Effector memory CD8-positive, alpha-beta T cell (primary cell): ENCODE results near the gene CROCC.
"Not testable (repeated sequence)": the region's sequence is repeated elsewhere in the genome, so short reads cannot be mapped to it uniquely, and the experiment has no call there.

Source experiments
- ATAC-seq: fragments of 150-1000 bp; cut with Tn5 transposase; replicated peaks from 2 replicates; pipeline ENCODE4 v1.10.0; 2021; ENCODE audit warnings: mild to moderate bottlenecking, moderate library complexity
- DNase-seq, 3 experiments: peaks; one replicate each; pipeline ENCODE4 v3.0.0; 2021
- H3K27ac Mint-ChIP-seq, 2 donors: one replicate each; pipeline ENCODE4 v1.8.0; 2022; ENCODE audit warnings: mild to moderate bottlenecking in 2 of 2, mixed read lengths in 2 of 2, moderate library complexity in 2 of 2
- H3K27me3 Mint-ChIP-seq, 2 donors: one replicate each; pipeline ENCODE4 v1.8.0; 2022; ENCODE audit warnings: mixed read lengths in 2 of 2
- H3K36me3 Mint-ChIP-seq: one replicate; pipeline ENCODE4 v1.8.0; 2022; ENCODE audit warnings: mild to moderate bottlenecking, moderate library complexity, mixed read lengths; ENCODE audit not compliant: insufficient read depth
- H3K4me1 Mint-ChIP-seq, 2 donors: one replicate each; pipeline ENCODE4 v1.8.0; 2022; ENCODE audit warnings: low read depth in 2 of 2, mixed read lengths in 2 of 2
- H3K4me3 Mint-ChIP-seq, 2 donors: one replicate each; pipeline ENCODE4 v1.8.0; 2022; ENCODE audit warnings: mild to moderate bottlenecking in 2 of 2, mixed read lengths in 2 of 2, moderate library complexity in 2 of 2
- H3K9me3 Mint-ChIP-seq, 2 donors: one replicate each; pipeline ENCODE4 v1.8.0; 2022; ENCODE audit warnings: mixed read lengths in 2 of 2

CROCC gene

GRCh38 chr1:16915627-16915973 is 6.1 kb upstream of the CROCC start:
- no peaks in the 10 kb centered on the region for H3K27me3 Mint-ChIP-seq
- peak overlapping the region; percentile 69 to 85 for H3K27ac Mint-ChIP-seq
- DNase-seq (no peak), ATAC-seq (no peak)
- no peaks in the 10 kb centered on the region for H3K9me3 Mint-ChIP-seq
- H3K4me1 Mint-ChIP-seq = peaks cover 23 to 50% of the 10 kb centered on the region in 2 donors
- H3K36me3 Mint-ChIP-seq = peaks cover 2% of the 10 kb centered on the region
- peak overlapping the region; percentile 85 to 93 for H3K4me3 Mint-ChIP-seq

- not testable (repeated sequence) for H3K36me3 Mint-ChIP-seq, H3K27me3 Mint-ChIP-seq, H3K9me3 Mint-ChIP-seq, ATAC-seq, DNase-seq, H3K4me3 Mint-ChIP-seq
- H3K27ac Mint-ChIP-seq = peak overlapping the region; percentile 59 to 85
- H3K4me1 Mint-ChIP-seq = peaks cover 23 to 56% of the 10 kb centered on the region in 2 donors
Measured at GRCh38 chr1:16916036-16916880, 5.5 kb upstream of the CROCC start.

GRCh38 chr1:16918371-16918770 is 3.4 kb upstream of the CROCC start:
- Mint-ChIP-seq H3K36me3 (peaks cover 2% of the 10 kb centered on the region), H3K27ac (no peak overlapping the region), H3K27me3 (no peaks in the 10 kb centered on the region), H3K4me1 (peaks cover 31 to 57% of the 10 kb centered on the region in 2 donors), H3K9me3 (no peaks in the 10 kb centered on the region), H3K4me3 (no peak overlapping the region)
- DNase-seq (no peak), ATAC-seq (no peak)

GRCh38 chr1:16918936-16919665 is 2.6 kb upstream of the CROCC start:
- not testable (repeated sequence) for H3K4me3 Mint-ChIP-seq, ATAC-seq, DNase-seq, H3K36me3 Mint-ChIP-seq, H3K9me3 Mint-ChIP-seq, H3K27me3 Mint-ChIP-seq
- Mint-ChIP-seq H3K27ac (peak overlapping the region in 1 of 2 donors; percentile 57), H3K4me1 (peaks cover 28 to 54% of the 10 kb centered on the region in 2 donors)

- Mint-ChIP-seq H3K27me3 (no peaks in the 10 kb centered on the region), H3K27ac (peak overlapping the region; percentile 39 to 85), H3K4me1 (peaks cover 24 to 50% of the 10 kb centered on the region in 2 donors), H3K36me3 (peaks cover 2% of the 10 kb centered on the region), H3K4me3 (peak overlapping the region; percentile 72 to 77), H3K9me3 (no peaks in the 10 kb centered on the region)
- ATAC-seq (no peak), DNase-seq (no peak)
Measured at GRCh38 chr1:16920951-16921350, 780 bp upstream of the CROCC start.

GRCh38 chr1:16922466-16922865 is 735 bp downstream of the CROCC start:
- DNase-seq = no peak
- no peak for ATAC-seq

GRCh38 chr1:16922885-16923431 is 1.2 kb downstream of the CROCC start:
- DNase-seq = no peak
- Mint-ChIP-seq H3K27me3 (no peaks in the 10 kb centered on the region), H3K36me3 (peaks cover 2% of the 10 kb centered on the region), H3K9me3 (no peaks in the 10 kb centered on the region), H3K4me1 (peaks cover 29 to 58% of the 10 kb centered on the region in 2 donors), H3K4me3 (peak overlapping the region in 1 of 2 donors; percentile 72), H3K27ac (peak overlapping the region in 1 of 2 donors; percentile 85)
- ATAC-seq = no peak

More at GRCh38 chr1:16922466-16922865, 735 bp downstream of the CROCC start:
- H3K9me3 Mint-ChIP-seq = no peaks in the 10 kb centered on the region
- peak overlapping the region; percentile 72 to 77 for H3K4me3 Mint-ChIP-seq
- no peaks in the 10 kb centered on the region for H3K27me3 Mint-ChIP-seq
- peaks cover 28 to 53% of the 10 kb centered on the region in 2 donors for H3K4me1 Mint-ChIP-seq
- H3K36me3 Mint-ChIP-seq = peaks cover 2% of the 10 kb centered on the region
- H3K27ac Mint-ChIP-seq = peak overlapping the region in 1 of 2 donors; percentile 85

GRCh38 chr1:16924216-16924918 is 2.6 kb downstream of the CROCC start:
- peaks cover 29 to 56% of the 10 kb centered on the region in 2 donors for H3K4me1 Mint-ChIP-seq
- DNase-seq = no peak
- H3K9me3 Mint-ChIP-seq = no peaks in the 10 kb centered on the region
- ATAC-seq = no peak
- H3K4me3 Mint-ChIP-seq = no peak overlapping the region
- H3K27me3 Mint-ChIP-seq = no peaks in the 10 kb centered on the region
- H3K27ac Mint-ChIP-seq = no peak overlapping the region
- no peaks in the 10 kb centered on the region for H3K36me3 Mint-ChIP-seq

- ATAC-seq (no peak), DNase-seq (no peak)
- Mint-ChIP-seq H3K4me1 (peaks cover 29 to 56% of the 10 kb centered on the region in 2 donors), H3K27ac (peak overlapping the region in 1 of 2 donors; percentile 62), H3K27me3 (no peaks in the 10 kb centered on the region), H3K9me3 (no peaks in the 10 kb centered on the region), H3K36me3 (no peaks in the 10 kb centered on the region), H3K4me3 (no peak overlapping the region)
Measured at GRCh38 chr1:16924919-16925477, 3.3 kb downstream of the CROCC start.

- Mint-ChIP-seq H3K9me3 (no peaks in the 10 kb centered on the region), H3K36me3 (no peaks in the 10 kb centered on the region), H3K27me3 (no peaks in the 10 kb centered on the region), H3K4me3 (no peak overlapping the region), H3K4me1 (peaks cover 29 to 54% of the 10 kb centered on the region in 2 donors), H3K27ac (peak overlapping the region in 1 of 2 donors; percentile 62)
- no peak for ATAC-seq
- DNase-seq = no peak
Measured at GRCh38 chr1:16925635-16926490, 4.1 kb downstream of the CROCC start.

- no peaks in the 10 kb centered on the region for H3K9me3 Mint-ChIP-seq
- ATAC-seq = no peak
- no peak overlapping the region for H3K4me3 Mint-ChIP-seq
- peak overlapping the region in 1 of 2 donors; percentile 90 for H3K27ac Mint-ChIP-seq
- no peaks in the 10 kb centered on the region for H3K27me3 Mint-ChIP-seq
- DNase-seq = no peak
- peaks cover 5% of the 10 kb centered on the region for H3K36me3 Mint-ChIP-seq
- H3K4me1 Mint-ChIP-seq = peaks cover 26 to 46% of the 10 kb centered on the region in 2 donors
Measured at GRCh38 chr1:16926491-16927073, 4.9 kb downstream of the CROCC start.

- DNase-seq (no peak), ATAC-seq (peak; percentile 24)
- Mint-ChIP-seq H3K27ac (peak overlapping the region in 1 of 2 donors; percentile 90), H3K36me3 (peaks cover 10% of the 10 kb centered on the region), H3K27me3 (no peaks in the 10 kb centered on the region), H3K9me3 (no peaks in the 10 kb centered on the region), H3K4me3 (no peak overlapping the region), H3K4me1 (peaks cover 22 to 41% of the 10 kb centered on the region in 2 donors)
Measured at GRCh38 chr1:16927256-16927655, 5.5 kb downstream of the CROCC start.
